HUES64 (cell line): ENCODE results near the gene ADRA2B.
"Not testable (repeated sequence)": the region's sequence is repeated elsewhere in the genome, so short reads cannot be mapped to it uniquely, and the experiment has no call there.

Experiments
- H3K27ac ChIP-seq: 2 replicates; pipeline ENCODE4 v1.7.0; 2013; ENCODE audit warnings: low read depth, low read length, inconsistent platforms
- H3K27me3 ChIP-seq: 2 replicates; pipeline ENCODE4 v1.6.1; 2013; ENCODE audit warnings: mild to moderate bottlenecking, low read length; ENCODE audit not compliant: insufficient read depth
- H3K36me3 ChIP-seq: 2 replicates; pipeline ENCODE4 v1.6.1; 2013; ENCODE audit warnings: mild to moderate bottlenecking, low read length; ENCODE audit not compliant: insufficient read depth
- H3K4me1 ChIP-seq: 2 replicates; pipeline ENCODE4 v1.6.1; 2013; ENCODE audit warnings: mild to moderate bottlenecking, low read length, moderate library complexity; ENCODE audit not compliant: insufficient read depth
- H3K4me3 ChIP-seq: 2 replicates; pipeline ENCODE4 v1.5.1; 2013; ENCODE audit warnings: mild to moderate bottlenecking, low read length, moderate library complexity
- H3K9ac ChIP-seq: 2 replicates; pipeline ENCODE4 v1.6.1; 2013; ENCODE audit warnings: mild to moderate bottlenecking, low read depth, low read length
- H3K9me3 ChIP-seq: 2 replicates; pipeline ENCODE4 v1.6.1; 2013; ENCODE audit warnings: low read depth, low read length; ENCODE audit not compliant: insufficient read depth
- WGBS: fragments of 150-250, 120-280 bp; methylation state at CpG from one replicate; pipeline ENCODE4 v1.1.7; 2013; ENCODE audit warnings: missing lambda C conversion rate; 5-methylcytosine and 5-hydroxymethylcytosine counted together

The ADRA2B gene

GRCh38 chr2:96081042-96081441, 35.3 kb downstream of the ADRA2B start:
- no peaks in the 10 kb centered on the region for H3K27me3 ChIP-seq
- H3K36me3 ChIP-seq: no peaks in the 10 kb centered on the region
- 100% methylated on average over 1 of the region's 2 CpGs for WGBS

GRCh38 chr2:96075199-96075771, 41.1 kb downstream of the ADRA2B start:
- H3K9me3 ChIP-seq: no peaks in the 10 kb centered on the region
- no peaks in the 10 kb centered on the region for H3K27me3 ChIP-seq
- no peak overlapping the region for H3K4me3 ChIP-seq
- no peak overlapping the region for H3K27ac ChIP-seq
- H3K9ac ChIP-seq: no peak overlapping the region
- H3K36me3 ChIP-seq: no peaks in the 10 kb centered on the region
- WGBS: 93% methylated on average over 2 of the region's 2 CpGs
- H3K4me1 ChIP-seq: no peaks in the 10 kb centered on the region

More at GRCh38 chr2:96081042-96081441, 35.3 kb downstream of the ADRA2B start:
- Histone ChIP-seq H3K27ac (no peak overlapping the region), H3K9ac (no peak overlapping the region), H3K4me3 (no peak overlapping the region), H3K9me3 (no peaks in the 10 kb centered on the region), H3K4me1 (no peaks in the 10 kb centered on the region)

DNA sequence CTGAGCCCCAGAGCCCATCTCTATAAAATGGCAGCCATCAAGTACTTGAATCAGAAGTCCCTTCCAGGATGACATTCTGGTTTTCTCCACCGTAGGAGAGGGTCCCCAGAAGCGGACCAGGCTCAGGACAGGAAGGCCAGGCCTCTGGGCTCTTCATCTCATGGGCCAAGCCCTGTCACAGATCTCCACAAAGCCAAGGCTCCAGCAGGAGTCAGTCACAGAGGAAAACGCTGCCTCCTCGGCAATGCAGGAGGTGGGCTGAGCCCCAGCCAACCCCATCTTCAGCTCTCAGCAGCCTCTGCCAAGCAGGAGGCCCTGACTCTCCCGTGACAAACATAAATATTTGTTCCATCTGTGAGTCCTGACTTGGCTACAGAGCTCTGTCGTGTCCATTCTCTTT, 42.2 kb downstream of the ADRA2B start:
- 82% methylated on average over 6 of the region's 6 CpGs for WGBS
- Histone ChIP-seq H3K9ac (no peak overlapping the region), H3K9me3 (no peaks in the 10 kb centered on the region), H3K27me3 (no peaks in the 10 kb centered on the region), H3K27ac (no peak overlapping the region), H3K4me3 (no peak overlapping the region), H3K36me3 (no peaks in the 10 kb centered on the region), H3K4me1 (no peaks in the 10 kb centered on the region)

DNA sequence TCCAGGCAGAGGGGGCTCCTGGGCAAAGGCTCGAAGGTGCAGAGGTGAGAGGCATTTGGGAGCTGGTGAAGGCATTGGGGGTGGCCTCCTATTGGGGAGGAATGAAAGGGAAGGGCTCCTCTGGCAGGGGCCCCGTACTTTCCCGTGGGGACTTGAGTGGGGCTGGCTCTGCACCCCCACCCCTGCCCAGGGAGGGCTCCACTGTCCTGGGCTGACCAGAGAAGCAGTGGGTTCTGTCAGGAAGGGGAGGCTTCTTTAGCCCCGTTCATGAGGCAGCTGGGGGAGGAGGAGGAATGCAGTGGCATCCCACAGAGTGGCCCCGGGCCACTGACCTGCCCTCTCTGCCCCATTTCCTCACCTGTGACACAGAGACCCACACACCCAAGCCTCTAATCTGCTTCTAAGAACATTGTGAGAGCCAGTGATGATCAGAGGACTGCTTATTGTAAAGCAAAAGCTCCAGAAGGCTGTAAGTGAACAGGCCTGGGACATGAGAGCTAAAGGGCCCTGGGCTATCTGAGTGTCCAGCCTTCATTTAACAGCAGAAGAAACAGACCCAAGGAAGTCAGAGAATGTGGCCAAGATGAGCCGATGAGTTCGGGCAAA, 43.1 kb downstream of the ADRA2B start:
- 80% methylated on average over 7 of the region's 7 CpGs for WGBS

DNA sequence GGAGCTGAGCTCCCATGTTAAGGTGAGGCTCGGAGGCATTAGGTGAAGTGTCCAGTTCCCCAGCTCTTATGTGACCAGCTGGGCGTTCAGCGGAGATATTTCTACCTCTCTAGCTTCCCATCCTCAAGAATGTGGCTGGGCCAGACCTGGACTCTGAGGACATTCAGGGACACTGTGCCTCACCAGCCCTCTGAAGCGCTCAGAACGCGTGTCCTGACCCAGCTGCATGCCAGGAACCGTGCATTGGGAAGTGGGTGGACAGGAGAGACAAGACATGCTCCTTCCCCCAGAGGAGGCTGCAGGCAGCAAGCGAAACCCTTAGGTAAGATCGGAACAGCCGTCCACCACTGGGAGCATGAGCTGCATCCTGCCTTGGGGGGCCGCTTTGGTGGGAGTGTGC, 43.6 kb downstream of the ADRA2B start:
- Histone ChIP-seq H3K36me3 (no peaks in the 10 kb centered on the region), H3K9ac (no peak overlapping the region), H3K27ac (no peak overlapping the region), H3K27me3 (no peaks in the 10 kb centered on the region), H3K4me1 (peaks cover 4% of the 10 kb centered on the region; the same call in 1 of the 2 replicates), H3K4me3 (no peak overlapping the region), H3K9me3 (no peaks in the 10 kb centered on the region)
- WGBS: 92% methylated on average over 10 of the region's 11 CpGs

More for the DNA sequence above, 43.1 kb downstream of the ADRA2B start:
- Histone ChIP-seq H3K9ac (no peak overlapping the region), H3K27me3 (no peaks in the 10 kb centered on the region), H3K9me3 (no peaks in the 10 kb centered on the region), H3K4me1 (no peaks in the 10 kb centered on the region), H3K4me3 (no peak overlapping the region), H3K36me3 (no peaks in the 10 kb centered on the region), H3K27ac (no peak overlapping the region)

DNA sequence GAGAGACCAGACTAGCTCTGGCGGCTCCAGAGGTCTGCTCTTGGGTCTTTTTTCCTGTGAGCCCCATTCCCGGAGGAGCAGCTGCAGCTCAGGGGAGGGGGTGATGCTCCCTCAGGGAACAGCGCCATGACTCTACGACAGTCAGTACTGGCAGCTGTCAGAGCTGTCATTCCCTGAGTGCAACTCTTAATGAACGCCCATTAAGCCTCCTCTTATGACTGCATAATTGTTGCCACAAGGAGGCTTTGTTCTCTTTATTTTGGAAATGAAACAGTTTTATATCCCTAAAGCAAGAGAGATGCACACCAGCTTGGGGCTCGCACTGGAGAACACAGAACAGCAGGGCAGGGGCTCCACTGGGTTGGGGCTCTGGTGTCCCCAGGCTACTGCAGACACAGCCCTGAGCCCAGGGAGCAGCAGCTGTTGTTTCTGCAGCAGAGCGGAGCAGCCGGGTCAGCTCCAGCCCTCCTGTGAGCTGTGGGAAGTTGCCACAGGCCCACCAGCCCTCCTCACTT, 44.3 kb downstream of the ADRA2B start:
- not testable (repeated sequence) for H3K4me3 ChIP-seq, H3K27me3 ChIP-seq, H3K9ac ChIP-seq, H3K27ac ChIP-seq, H3K4me1 ChIP-seq, H3K36me3 ChIP-seq, H3K9me3 ChIP-seq
- WGBS: 81% methylated on average over 8 of the region's 8 CpGs

DNA sequence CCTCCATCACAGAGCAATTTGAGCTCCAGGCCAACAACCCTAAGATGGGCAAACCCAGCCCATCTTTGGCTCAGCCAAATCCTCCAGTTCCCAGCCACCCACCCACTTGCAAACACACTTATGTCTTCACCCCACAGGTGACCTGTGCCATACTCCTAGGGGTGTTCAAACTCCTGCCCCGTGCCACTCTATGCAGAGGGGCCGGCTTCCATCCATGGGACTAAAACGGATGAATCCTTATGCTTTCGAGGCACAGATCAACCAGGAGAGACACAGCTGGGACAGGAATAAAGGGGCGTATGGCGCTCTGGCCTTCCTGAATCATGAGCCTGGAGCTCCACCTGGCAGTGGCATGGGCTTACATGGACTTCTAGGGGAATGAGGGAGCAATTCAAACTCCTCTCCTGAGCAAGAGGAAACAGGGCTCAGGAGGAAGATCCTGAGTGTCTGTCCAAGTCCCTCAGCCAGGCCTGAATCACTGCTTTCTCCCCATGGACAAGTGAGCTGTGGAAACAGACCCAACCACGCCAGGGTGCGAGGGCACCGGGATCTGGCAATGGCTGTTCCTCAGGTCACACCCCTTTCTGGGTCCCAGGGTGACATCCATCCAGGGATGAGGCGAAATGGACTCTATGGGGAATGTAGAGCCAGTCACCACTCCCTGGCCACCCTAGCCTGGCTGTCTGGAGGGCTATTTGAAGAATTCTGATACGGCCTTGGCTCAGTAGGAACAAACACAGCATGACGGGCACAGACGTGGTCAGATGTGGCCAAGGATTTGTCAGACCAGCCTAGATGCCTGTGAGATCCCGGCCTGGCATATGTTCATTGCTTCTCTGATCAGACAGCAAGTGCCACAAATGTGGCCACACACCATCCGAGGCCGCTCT, 45.0 kb downstream of the ADRA2B start:
- 91% methylated on average over 15 of the region's 16 CpGs for WGBS
- not testable (repeated sequence) for H3K36me3 ChIP-seq, H3K27me3 ChIP-seq, H3K9ac ChIP-seq, H3K4me1 ChIP-seq, H3K4me3 ChIP-seq, H3K27ac ChIP-seq, H3K9me3 ChIP-seq

- not testable (repeated sequence) for H3K9me3 ChIP-seq, H3K4me3 ChIP-seq, H3K4me1 ChIP-seq, H3K9ac ChIP-seq, H3K36me3 ChIP-seq, H3K27me3 ChIP-seq, H3K27ac ChIP-seq
- 89% methylated on average over 5 of the region's 5 CpGs for WGBS
Measured at GRCh38 chr2:96070351-96070750, 46.0 kb downstream of the ADRA2B start.

DNA sequence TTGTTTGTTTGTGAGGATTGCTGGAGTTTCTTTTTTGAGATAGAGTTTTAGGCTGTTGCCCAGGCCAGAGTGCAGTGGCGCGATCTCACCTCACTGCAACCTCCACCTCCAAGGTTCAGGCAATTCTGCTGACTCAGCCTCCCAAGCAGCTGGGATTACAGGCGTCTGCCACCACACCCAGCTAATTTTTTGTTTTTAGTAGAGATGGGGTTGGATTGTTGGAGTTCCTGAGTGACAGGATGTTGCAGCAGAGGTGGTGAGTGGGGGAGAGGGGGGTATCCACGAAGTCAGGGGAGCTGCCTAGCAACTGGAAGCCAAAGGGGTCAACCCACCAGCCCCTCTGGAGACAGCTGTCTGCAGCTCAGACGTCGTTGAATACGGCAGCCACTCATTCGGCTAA, 46.5 kb downstream of the ADRA2B start:
- H3K27me3 ChIP-seq, H3K36me3 ChIP-seq, H3K27ac ChIP-seq, H3K4me1 ChIP-seq, H3K9me3 ChIP-seq, H3K4me3 ChIP-seq, H3K9ac ChIP-seq: not testable (repeated sequence)
- 83% methylated on average over 6 of the region's 8 CpGs for WGBS

DNA sequence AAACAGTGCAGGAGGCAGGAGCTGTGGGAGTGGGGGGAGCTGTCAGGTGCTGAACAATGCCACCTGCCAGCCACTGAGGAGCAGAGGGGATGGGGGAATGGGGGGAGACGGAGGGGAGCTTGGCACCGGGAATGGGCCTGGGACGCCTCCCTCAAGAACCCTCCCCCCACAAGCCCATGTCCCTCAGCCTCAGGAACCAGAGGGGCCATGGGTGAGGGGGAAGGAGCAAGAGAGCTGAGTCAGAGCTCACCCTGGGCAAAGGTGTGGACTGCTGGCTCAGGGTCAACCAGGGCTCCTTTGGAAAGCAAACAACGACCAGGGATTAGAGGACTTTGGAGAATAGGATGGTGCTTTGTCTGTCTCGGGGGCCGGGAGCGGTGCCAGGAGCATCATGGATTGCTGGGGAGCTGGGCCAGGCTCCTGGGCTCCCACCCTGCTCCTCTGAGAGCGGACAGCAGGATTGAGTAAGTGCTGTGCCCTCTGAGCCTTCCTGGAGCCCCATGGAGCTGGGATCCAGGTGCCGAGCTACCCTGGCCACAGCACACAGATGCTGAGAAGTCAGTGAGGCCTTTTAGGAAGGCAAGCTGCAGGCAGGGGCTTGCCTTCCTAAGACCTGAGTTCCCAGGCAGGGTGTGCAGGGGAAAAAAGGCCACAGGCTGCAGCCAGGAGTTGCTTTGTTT, 48.3 kb downstream of the ADRA2B start:
- WGBS: 70% methylated on average over 7 of the region's 9 CpGs
- not testable (repeated sequence) for H3K27me3 ChIP-seq, H3K4me3 ChIP-seq, H3K36me3 ChIP-seq, H3K4me1 ChIP-seq, H3K9me3 ChIP-seq, H3K9ac ChIP-seq, H3K27ac ChIP-seq

GRCh38 chr2:96067098-96067660, 49.2 kb downstream of the ADRA2B start:
- H3K4me3 ChIP-seq, H3K27me3 ChIP-seq, H3K4me1 ChIP-seq, H3K9ac ChIP-seq, H3K36me3 ChIP-seq, H3K27ac ChIP-seq, H3K9me3 ChIP-seq: not testable (repeated sequence)
- 79% methylated on average over 2 of the region's 2 CpGs for WGBS
